ENCODE results near the gene GABBR1.

GABBR1 gene

DNA sequence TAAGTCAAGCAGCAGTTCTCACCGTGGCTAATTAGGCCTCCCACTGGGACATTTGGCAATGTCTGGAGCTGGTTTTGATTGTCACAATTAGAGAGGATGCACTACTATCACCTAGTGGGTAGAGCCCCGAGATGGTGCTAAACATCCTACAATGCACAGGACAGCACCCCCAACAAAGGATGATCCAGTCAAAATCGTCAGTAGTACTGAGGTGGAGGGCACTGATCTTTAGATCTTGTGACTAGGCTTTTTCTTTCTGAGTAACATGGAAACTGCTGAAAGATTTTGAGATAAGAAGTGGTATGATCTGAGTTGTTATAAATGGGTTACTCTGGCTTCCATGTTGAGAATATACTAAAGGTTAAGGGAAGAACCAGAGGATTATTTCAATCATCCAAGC is 85.4 kb downstream of the GABBR1 start:
- no peaks in the 10 kb centered on the region for H3K4me1 ChIP-seq (ENCODE audit: low read depth, poor library complexity, severe bottlenecking)
- no peaks in the 10 kb centered on the region for H4K20me1 ChIP-seq (ENCODE audit: insufficient read depth)
- no peak overlapping the region for H3K27ac ChIP-seq
- H3K79me2 ChIP-seq (ENCODE audit: insufficient read depth, low read depth) = no peaks in the 10 kb centered on the region
- H3K27me3 ChIP-seq (ENCODE audit: insufficient read depth, low read depth) = no peaks in the 10 kb centered on the region
- no peak overlapping the region for H2AFZ ChIP-seq (ENCODE audit: low read depth)
- no peak overlapping the region for H3K4me3 ChIP-seq (IDR thresholded peaks at IDR 0.05; ENCODE audit: insufficient read depth, low read depth, low read length)
- TF ChIP-seq, protein P1, sequence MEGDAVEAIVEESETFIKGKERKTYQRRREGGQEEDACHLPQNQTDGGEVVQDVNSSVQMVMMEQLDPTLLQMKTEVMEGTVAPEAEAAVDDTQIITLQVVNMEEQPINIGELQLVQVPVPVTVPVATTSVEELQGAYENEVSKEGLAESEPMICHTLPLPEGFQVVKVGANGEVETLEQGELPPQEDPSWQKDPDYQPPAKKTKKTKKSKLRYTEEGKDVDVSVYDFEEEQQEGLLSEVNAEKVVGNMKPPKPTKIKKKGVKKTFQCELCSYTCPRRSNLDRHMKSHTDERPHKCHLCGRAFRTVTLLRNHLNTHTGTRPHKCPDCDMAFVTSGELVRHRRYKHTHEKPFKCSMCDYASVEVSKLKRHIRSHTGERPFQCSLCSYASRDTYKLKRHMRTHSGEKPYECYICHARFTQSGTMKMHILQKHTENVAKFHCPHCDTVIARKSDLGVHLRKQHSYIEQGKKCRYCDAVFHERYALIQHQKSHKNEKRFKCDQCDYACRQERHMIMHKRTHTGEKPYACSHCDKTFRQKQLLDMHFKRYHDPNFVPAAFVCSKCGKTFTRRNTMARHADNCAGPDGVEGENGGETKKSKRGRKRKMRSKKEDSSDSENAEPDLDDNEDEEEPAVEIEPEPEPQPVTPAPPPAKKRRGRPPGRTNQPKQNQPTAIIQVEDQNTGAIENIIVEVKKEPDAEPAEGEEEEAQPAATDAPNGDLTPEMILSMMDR (conservative IDR thresholded peaks at IDR 0.05; ENCODE audit: low read depth, low read length) = no peak
- no peaks in the 10 kb centered on the region for H3K36me3 ChIP-seq (ENCODE audit: insufficient read depth)
- H3K4me2 ChIP-seq = no peak overlapping the region
- H3K9ac ChIP-seq = no peak overlapping the region

DNA sequence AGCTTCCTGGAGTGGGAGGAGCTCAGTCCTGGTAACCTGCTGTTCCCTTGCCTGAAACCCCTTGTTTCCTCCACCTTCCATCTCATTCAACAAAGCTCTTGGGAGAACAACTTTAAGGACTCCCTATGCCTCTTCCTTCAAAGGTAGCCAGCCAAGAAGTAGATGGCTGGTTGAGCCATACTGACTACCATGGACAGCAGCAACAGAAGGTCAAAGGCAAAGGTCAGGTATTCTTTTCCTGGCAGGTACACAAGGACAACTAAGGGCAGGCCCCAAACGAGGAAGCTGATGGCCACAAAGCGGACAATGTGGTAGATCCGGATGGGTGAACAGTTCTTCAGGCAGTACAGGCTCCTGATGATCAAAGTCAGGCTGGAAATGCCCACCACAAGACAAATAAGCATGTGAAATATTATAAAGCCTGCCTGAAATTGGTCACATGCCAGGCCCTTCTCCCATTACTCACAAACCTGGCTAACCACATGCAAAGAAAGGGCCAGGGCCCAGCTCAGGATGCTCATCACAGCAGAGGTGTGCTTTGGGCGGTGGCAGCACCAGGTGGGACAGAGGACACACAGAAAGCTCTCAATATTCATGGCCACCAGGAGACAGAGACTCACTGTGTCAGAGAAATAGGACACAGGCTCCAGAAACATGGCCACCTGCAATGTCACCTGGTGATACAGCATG is 95.1 kb downstream of the GABBR1 start:
- no peak overlapping the region for H2AFZ ChIP-seq (ENCODE audit: low read depth)
- H3K4me3 ChIP-seq (IDR thresholded peaks at IDR 0.05; ENCODE audit: insufficient read depth, low read depth, low read length) = no peak overlapping the region
- TF ChIP-seq, protein P1 (conservative IDR thresholded peaks at IDR 0.05; ENCODE audit: low read depth, low read length) = no peak
- no peak overlapping the region for H3K4me2 ChIP-seq
- H4K20me1 ChIP-seq (ENCODE audit: insufficient read depth) = no peaks in the 10 kb centered on the region
- no peak overlapping the region for H3K9ac ChIP-seq
- H3K36me3 ChIP-seq (ENCODE audit: insufficient read depth) = no peaks in the 10 kb centered on the region
- H3K4me1 ChIP-seq (ENCODE audit: low read depth, poor library complexity, severe bottlenecking) = no peaks in the 10 kb centered on the region
- no peak overlapping the region for H3K27ac ChIP-seq
- H3K27me3 ChIP-seq (ENCODE audit: insufficient read depth, low read depth) = no peaks in the 10 kb centered on the region
- H3K79me2 ChIP-seq (ENCODE audit: insufficient read depth, low read depth) = no peaks in the 10 kb centered on the region

DNA sequence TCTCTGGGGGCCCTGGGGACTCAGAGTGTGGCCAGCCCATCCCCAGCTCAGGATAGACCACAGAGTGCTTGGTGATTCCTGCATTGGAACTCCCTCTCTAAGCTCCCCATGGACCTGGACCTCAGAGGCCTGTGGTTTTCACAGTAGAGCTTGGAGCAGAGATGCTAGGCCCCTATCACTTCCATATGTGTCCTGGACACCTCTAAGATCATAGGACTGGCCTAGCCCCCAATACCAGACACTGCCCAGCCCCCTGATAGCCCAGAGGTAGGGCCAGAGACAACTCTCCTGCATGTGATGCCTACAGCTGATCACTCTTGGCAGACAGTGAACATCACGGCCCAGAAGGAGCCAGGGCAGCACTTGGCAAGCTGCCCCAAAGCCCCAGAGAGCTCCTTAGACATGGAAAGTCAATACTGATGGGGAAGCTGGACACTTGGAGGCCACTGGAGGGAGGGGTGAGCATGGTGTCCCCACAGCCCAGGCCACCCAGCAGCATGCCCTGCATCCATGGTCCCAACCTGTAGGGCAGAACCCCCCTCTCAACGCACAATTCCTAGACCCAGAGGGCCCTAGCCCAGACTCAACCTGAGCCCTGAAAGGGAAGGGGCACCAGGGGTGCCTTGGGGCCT is 100.5 kb downstream of the GABBR1 start:
- no peaks in the 10 kb centered on the region for H3K36me3 ChIP-seq (ENCODE audit: insufficient read depth)
- H3K9ac ChIP-seq = no peak overlapping the region

DNA sequence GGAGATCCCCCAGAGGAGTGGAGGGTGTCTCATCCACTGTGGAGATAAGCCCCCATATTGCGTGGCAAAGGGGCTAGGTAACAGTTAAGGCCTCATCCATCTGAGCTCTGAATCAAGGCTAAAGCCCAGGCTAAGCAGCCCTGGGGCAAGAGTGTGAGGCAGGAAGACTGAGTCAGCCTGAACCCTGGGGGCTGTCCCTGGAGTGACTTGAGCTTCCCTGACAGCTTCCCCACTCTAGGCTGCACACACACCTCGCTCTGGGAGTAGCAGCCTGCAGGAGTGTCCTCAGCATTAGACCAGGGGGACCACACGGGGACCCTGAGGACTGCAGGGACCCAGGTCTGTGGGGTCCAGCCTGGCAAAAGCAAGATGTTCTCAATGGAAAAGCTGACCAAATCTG is 101.3 kb downstream of the GABBR1 start:
- Histone ChIP-seq H3K36me3 (ENCODE audit: insufficient read depth) (no peaks in the 10 kb centered on the region), H3K9ac (no peak overlapping the region), H3K27me3 (ENCODE audit: insufficient read depth, low read depth) (no peaks in the 10 kb centered on the region), H3K4me2 (no peak overlapping the region), H3K79me2 (ENCODE audit: insufficient read depth, low read depth) (no peaks in the 10 kb centered on the region), H3K27ac (no peak overlapping the region), H4K20me1 (ENCODE audit: insufficient read depth) (no peaks in the 10 kb centered on the region), H3K4me3 (IDR thresholded peaks at IDR 0.05; ENCODE audit: insufficient read depth, low read depth, low read length) (no peak overlapping the region), H2AFZ (ENCODE audit: low read depth) (no peak overlapping the region), H3K4me1 (ENCODE audit: low read depth, poor library complexity, severe bottlenecking) (no peaks in the 10 kb centered on the region)
- TF ChIP-seq, protein P1 (conservative IDR thresholded peaks at IDR 0.05; ENCODE audit: low read depth, low read length) = no peak

More for the DNA sequence above, 100.5 kb downstream of the GABBR1 start:
- Histone ChIP-seq H3K79me2 (ENCODE audit: insufficient read depth, low read depth) (no peaks in the 10 kb centered on the region), H3K27me3 (ENCODE audit: insufficient read depth, low read depth) (no peaks in the 10 kb centered on the region), H3K27ac (no peak overlapping the region), H2AFZ (ENCODE audit: low read depth) (no peak overlapping the region), H4K20me1 (ENCODE audit: insufficient read depth) (no peaks in the 10 kb centered on the region), H3K4me2 (no peak overlapping the region), H3K4me3 (IDR thresholded peaks at IDR 0.05; ENCODE audit: insufficient read depth, low read depth, low read length) (no peak overlapping the region), H3K4me1 (ENCODE audit: low read depth, poor library complexity, severe bottlenecking) (no peaks in the 10 kb centered on the region)
- TF ChIP-seq, protein P1 (conservative IDR thresholded peaks at IDR 0.05; ENCODE audit: low read depth, low read length) = no peak

Data from KMS-11 (cell line).